PFSK-1 (cell line): ENCODE data around the gene MRPL3.

Experiments
- FOXP2 ChIP-seq: optimal IDR thresholded peaks from 2 replicates; pipeline ENCODE3; 2011; ENCODE audit warnings: borderline replicate concordance, control low read depth, inconsistent platforms; ENCODE audit not compliant: insufficient read depth; ENCODE audit errors: extremely low read length, extremely low read depth
- POLR2AphosphoS5 ChIP-seq: IDR thresholded peaks from 2 replicates; pipeline ENCODE4 v1.6.1; 2012; ENCODE audit warnings: low read depth, mild to moderate bottlenecking, control low read depth, low read length, moderate library complexity
- REST ChIP-seq, 2 experiments: IDR thresholded peaks; 2 replicates each; pipeline versions ENCODE4 v1.6.1 to v1.8.0; 2011 to 2012; ENCODE audit warnings: low read depth in 2 of 2, low read length in 2 of 2, control low read depth in 1 of 2, inconsistent platforms in 1 of 2, mild to moderate bottlenecking in 1 of 2, moderate library complexity in 1 of 2; ENCODE audit not compliant: insufficient read depth in 1 of 2
- TAF1 ChIP-seq: IDR thresholded peaks from 2 replicates; pipeline ENCODE4 v1.6.1; 2012; ENCODE audit warnings: low read length, control low read depth, borderline replicate concordance; ENCODE audit not compliant: insufficient read depth

- no peak for TF ChIP-seq REST (IDR thresholded peaks at IDR 0.05; ENCODE audit: insufficient read depth in 1 of 2, low read depth in 2 of 2, low read length in 2 of 2)
- TF ChIP-seq POLR2AphosphoS5 = no peak
- TF ChIP-seq FOXP2 = no peak
- no peak for TF ChIP-seq TAF1
These were observed 24.1 kb upstream of the MRPL3 start for GRCh38 chr3:131526801-131527347.
